HG03064 (cell line): ENCODE data around the gene SLC44A3.

Source experiments
- ATAC-seq: cut with Tn5 transposase; IDR thresholded peaks from one replicate; pipeline ENCODE4 v1.9.1; 2021; ENCODE audit warnings: low read depth; ENCODE audit not compliant: unreplicated experiment

The SLC44A3 gene, protein sequence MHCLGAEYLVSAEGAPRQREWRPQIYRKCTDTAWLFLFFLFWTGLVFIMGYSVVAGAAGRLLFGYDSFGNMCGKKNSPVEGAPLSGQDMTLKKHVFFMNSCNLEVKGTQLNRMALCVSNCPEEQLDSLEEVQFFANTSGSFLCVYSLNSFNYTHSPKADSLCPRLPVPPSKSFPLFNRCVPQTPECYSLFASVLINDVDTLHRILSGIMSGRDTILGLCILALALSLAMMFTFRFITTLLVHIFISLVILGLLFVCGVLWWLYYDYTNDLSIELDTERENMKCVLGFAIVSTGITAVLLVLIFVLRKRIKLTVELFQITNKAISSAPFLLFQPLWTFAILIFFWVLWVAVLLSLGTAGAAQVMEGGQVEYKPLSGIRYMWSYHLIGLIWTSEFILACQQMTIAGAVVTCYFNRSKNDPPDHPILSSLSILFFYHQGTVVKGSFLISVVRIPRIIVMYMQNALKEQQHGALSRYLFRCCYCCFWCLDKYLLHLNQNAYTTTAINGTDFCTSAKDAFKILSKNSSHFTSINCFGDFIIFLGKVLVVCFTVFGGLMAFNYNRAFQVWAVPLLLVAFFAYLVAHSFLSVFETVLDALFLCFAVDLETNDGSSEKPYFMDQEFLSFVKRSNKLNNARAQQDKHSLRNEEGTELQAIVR

GRCh38 chr1:94819945-94820746 is at the start of gene SLC44A3:
TSS of gene SLC44A3 (plus strand) at chr1:94820357. CDS start at chr1:94820452, 95 bp downstream.
- ATAC-seq = no peak

GRCh38 chr1:94772230-94772641 is 47.9 kb upstream of the SLC44A3 start:
- no peak for ATAC-seq

DNA sequence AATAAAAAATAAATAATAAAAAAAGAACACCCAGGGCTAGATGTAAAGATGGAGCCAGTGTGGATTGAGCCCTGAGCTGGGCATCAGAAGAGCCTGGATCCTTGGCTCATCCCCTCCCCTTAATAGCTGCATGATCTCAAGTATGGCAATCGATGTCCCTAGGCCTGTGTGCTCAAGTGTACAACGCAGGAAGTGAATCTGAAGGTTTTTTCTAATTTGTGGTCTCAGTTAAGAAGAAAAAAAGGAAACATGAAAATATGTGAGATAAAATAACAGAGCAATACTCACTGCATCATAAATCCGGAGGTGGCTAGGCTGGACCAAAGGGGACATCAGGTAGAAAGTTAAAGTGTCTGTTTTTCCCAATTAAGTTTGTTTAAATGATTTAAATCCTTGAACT is 47.3 kb upstream of the SLC44A3 start:
- ATAC-seq = no peak

DNA sequence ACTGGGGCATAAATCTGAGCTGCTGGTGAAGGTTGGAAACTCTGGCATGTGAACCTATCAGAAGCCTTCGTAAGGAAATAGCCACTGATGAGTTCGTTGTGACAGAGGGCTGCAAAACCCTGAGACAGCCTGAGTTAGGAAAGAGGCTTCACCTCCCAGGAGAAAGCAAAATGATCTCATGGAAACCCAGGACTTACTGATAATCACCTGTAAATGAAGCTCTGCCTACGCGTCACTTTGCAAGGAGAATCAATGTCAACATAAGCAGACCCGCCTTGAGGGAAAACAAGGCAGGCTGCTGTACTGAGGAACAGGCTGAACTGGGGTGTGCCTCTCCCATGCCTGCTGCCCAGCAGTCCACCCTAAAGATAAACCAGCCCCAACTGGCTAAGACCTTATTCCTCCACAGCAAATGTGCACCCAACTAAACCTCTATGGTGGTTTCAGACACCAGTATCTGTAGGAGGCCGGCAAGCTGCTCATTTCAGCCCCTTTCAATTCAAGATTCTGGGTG is 46.8 kb upstream of the SLC44A3 start:
- no peak for ATAC-seq

GRCh38 chr1:94773931-94774422 is 46.2 kb upstream of the SLC44A3 start:
- no peak for ATAC-seq

DNA sequence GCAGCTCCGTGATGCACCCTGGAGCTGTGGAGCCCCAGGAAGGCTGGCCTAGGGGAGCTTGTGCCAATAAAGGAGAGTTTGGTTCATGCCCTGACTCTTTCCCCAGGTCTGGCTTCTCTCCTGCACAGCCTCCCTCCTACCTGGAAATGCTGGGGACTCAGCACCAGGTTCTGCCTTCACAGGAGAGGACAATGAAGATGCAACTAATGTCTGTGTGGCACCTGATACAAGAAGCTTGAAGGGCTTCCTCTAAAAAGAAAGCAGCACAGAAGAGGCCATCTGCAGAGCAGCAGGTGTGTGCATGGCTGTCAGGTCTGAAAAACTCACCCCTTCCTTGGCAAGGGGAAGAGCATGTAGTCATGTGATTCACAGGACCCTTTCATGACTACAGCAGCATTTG is 43.7 kb upstream of the SLC44A3 start:
- ATAC-seq = no peak

DNA sequence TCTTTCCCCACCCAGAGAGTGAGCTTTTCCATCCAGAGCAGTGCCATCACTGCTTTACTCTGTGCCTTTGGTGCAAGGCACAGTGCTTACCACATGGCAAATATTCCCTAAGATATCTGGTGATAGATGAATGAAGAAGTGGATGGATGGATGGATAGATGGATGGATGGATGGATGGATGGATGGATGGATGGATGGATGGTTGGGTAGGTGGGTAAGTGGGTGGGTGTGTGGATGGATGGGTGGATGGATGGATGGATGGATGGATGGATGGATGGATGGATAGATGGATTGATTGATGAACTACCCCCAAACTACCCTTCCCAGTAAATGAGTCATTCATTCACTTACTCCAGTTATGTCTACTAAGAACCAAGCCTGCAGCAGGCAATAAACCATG is 42.9 kb upstream of the SLC44A3 start:
- ATAC-seq = no peak

DNA sequence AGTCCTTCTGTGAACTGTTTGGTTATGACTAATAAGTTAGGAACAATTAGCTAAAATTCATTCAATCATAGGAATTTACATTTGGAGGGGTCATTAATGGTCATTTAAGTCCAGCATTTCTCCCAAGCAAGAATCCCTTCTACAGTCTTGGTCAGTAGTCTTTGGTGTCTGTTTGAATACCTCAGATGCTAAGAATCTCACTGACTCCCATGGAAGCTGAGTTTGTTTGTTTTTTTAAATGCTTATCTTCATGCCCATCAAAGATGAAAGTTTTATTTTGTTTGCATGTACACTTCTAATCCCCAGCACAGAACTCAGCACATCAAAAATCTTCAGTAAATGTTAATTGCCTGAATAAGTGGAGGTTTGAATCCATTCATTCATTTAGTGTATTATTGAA is 41.3 kb upstream of the SLC44A3 start:
- ATAC-seq = no peak

GRCh38 chr1:94783342-94784189 is 36.6 kb upstream of the SLC44A3 start:
- no peak for ATAC-seq

GRCh38 chr1:94784190-94784515 is 36.0 kb upstream of the SLC44A3 start:
- no peak for ATAC-seq

DNA sequence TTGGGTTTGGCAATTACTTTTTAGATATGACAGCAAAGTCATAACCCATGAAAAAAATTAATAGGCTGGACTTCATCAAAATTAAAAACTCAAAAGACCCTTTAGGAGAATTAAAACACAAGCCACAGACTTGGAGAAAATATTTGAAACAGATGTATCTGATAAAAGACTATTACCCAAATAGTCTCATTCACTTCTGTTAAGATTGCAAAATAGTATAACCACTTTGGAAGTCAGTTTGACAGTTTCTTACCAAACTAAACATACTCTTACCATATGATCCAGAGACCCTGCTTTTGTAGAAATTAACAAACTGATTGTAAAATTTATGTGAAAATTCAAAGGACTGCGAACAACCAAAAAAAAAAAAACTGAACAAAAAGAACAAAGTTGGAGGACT is 32.5 kb upstream of the SLC44A3 start:
- no peak for ATAC-seq

DNA sequence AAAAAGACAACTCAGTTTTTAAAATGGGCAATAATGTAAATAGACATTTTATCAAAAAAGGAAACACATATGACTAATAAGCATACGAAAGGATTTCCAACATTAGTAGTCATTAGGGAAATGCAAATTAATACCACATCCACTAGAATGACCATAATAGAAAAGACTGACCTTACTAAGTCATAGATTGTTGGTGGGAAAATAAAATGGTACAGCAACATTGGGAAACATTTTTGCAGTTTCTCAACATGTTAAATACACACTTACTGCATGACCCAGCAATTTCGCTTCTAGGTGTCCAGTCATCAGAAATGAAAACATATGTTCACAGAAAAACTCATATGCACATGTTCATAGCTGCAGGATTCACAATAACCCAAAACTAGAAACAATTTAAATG is 29.9 kb upstream of the SLC44A3 start:
- ATAC-seq = no peak

DNA sequence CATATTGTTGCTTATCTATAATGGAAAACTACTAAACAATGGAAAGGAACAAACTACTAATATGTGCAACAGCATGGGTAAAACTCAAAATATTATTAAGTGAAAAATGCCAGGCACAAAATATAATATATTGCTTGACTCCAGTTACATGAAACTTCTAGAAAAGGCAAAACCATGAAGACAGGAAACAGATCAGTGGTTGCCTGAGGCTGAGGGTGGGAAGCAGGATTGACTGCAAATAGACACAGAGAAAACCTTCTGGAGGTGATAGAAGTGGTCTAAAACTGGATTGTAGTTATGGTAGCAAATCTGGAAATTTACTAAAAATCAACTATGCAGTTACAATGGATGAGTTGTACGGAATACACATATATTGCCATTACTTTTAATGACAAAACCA is 29.5 kb upstream of the SLC44A3 start:
- ATAC-seq = no peak

DNA sequence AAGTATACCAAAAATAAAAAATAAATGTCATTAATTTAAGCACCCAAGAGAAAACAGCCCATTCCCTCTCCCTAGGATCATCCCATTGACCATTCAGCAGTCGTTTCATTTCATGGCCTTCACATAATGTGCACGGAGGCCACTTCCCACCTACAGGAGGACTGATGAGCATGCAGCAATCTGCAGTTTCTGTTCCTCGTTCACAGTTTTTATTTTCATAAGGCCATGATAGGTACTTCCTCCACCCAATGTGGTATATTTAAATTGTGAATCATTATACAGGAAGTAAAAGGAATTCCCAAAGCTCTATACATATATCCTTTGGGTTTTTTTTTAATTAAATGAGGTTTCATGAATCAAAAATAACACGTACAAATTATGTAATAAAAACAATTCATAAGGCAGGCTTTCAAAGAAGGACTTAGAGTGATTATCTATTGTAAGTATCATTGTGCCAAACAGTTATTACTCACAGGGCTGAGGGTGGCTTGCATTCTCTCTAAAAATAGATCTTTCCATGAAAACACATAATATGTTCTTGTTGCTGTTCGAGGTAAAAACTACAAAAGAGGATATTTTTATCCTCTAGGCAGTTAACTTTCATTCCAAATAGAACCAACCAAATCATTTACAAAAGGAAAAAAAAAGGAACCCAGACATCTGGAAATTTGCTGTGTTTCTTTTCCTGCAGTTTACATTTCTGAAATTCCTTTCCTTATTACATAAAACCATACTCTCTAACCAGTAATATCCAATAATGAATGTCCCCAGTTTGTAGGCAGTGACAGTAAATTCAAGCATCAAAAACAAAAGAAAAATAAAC is 27.5 kb upstream of the SLC44A3 start:
- peak; percentile 100 for ATAC-seq

GRCh38 chr1:94793296-94793656 is 26.9 kb upstream of the SLC44A3 start:
- ATAC-seq = no peak

- ATAC-seq = no peak
These were observed 24.7 kb upstream of the SLC44A3 start for GRCh38 chr1:94795434-94795833.

GRCh38 chr1:94796266-94796665 is 23.9 kb upstream of the SLC44A3 start:
- ATAC-seq = no peak

DNA sequence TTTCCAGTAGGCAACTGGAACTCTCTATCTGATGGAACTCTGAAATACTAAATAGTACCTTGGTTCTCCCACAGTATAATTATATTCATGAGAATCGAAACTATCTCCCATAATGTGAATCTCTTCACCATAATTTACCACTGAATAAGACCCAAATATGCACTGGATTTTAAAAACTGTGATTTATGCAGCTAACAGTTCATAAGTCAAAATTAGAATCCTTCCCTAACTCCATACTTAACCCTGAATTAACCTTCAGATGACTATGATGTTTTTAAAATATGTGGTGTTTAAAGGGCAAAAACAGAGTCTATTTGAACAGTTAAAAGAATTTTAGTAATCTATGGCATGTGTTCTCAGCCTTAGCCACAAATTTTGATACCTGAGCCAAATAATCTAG is 22.9 kb upstream of the SLC44A3 start:
- ATAC-seq = no peak

DNA sequence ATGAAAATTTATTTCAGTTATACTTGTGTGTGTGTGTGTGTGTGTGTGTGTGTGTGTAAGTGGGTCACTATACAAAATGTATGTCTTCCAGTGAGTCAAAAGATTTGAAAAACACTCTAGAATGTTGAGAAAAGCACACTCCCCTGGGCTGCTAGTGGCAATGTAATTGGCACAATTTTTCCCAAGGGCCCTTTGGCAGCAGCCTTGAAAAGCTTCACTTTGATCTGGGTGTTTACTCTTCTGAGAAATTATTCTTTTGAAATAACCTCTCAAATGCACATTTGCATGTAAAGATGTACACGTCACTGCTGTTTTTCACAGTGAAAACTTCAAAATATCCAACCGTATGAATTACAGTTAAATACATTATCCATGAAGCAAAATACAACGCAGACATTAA is 22.1 kb upstream of the SLC44A3 start:
- no peak for ATAC-seq
